ENCODE results near the gene DEK.

DNA sequence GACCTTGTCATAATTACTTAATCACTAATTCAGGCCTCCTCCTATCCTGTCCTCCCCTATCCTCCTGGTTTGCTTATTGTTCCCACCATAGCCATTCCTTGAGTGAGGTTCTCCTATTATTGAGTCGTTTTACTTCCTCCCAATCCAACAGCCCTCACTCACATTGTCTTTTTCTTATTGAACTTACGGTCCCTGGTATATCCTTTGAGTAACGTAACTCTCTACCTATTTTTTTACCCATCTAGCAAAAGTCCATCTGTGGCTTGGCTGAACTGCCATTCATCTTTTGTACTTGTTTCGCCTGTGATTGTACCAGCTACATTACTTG, 43.1 kb downstream of the DEK start:
- TF ChIP-seq, protein P1, sequence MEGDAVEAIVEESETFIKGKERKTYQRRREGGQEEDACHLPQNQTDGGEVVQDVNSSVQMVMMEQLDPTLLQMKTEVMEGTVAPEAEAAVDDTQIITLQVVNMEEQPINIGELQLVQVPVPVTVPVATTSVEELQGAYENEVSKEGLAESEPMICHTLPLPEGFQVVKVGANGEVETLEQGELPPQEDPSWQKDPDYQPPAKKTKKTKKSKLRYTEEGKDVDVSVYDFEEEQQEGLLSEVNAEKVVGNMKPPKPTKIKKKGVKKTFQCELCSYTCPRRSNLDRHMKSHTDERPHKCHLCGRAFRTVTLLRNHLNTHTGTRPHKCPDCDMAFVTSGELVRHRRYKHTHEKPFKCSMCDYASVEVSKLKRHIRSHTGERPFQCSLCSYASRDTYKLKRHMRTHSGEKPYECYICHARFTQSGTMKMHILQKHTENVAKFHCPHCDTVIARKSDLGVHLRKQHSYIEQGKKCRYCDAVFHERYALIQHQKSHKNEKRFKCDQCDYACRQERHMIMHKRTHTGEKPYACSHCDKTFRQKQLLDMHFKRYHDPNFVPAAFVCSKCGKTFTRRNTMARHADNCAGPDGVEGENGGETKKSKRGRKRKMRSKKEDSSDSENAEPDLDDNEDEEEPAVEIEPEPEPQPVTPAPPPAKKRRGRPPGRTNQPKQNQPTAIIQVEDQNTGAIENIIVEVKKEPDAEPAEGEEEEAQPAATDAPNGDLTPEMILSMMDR (IDR thresholded peaks at IDR 0.05) = no peak
- TF ChIP-seq ZFX (IDR thresholded peaks at IDR 0.05; ENCODE audit: borderline replicate concordance) = no peak
